HepG2 (cell line): ENCODE measurements around the gene NAT14. TPM values are rescaled to one million over a fixed set of nuclear protein-coding genes. Genes with fewer than 3 reads are reported as not detected.

Experiments used
- AHDC1 ChIP-seq: sonication (generic); formaldehyde crosslinking; IDR thresholded peaks from 2 replicates; pipeline ENCODE4 v1.5.1; 2020; ENCODE audit warnings: mild to moderate bottlenecking, missing genetic modification reagents, borderline replicate concordance
- ATF4 ChIP-seq, 2 experiments: fragments of 450-650 bp in 1 of 2; sonication (generic) in 1 of 2; formaldehyde crosslinking; IDR thresholded peaks; 2 replicates each; pipeline versions ENCODE4 v1.5.0 to v1.8.0; 2020 to 2022; ENCODE audit warnings: mild to moderate bottlenecking in 1 of 2, missing genetic modification reagents in 1 of 2
- CCDC6 ChIP-seq: sonication (generic); formaldehyde crosslinking; IDR thresholded peaks from 2 replicates; pipeline ENCODE4 v1.8.1; 2022; ENCODE audit warnings: mild to moderate bottlenecking, missing genetic modification reagents, moderate library complexity
- CREB1 ChIP-seq, 2 experiments: fragments of 450-650 bp in 1 of 2; IDR thresholded peaks; 2 replicates each; pipeline ENCODE4 v1.6.1; 2016 to 2017; ENCODE audit warnings: control low read depth in 1 of 2, mild to moderate bottlenecking in 1 of 2, missing compliant biosample characterization in 1 of 2, missing genetic modification characterization in 1 of 2
- GABPA ChIP-seq, 2 experiments: IDR thresholded peaks; 2 replicates each; pipeline ENCODE4 v1.6.1; 2011 to 2016; ENCODE audit warnings: low read depth in 2 of 2, low read length in 1 of 2, missing biosample characterization in 1 of 2, missing genetic modification characterization in 1 of 2
- HNF1A ChIP-seq, 2 experiments: sonication (generic) in 1 of 2; formaldehyde crosslinking in 1 of 2; IDR thresholded peaks; 2 replicates each; pipeline versions ENCODE4 v1.4.0 to v1.6.1; 2016 to 2020; ENCODE audit warnings: borderline replicate concordance in 1 of 2, low read depth in 1 of 2, mild to moderate bottlenecking in 1 of 2, missing genetic modification reagents in 1 of 2
- MAZ ChIP-seq, 2 experiments: sonication (generic) in 1 of 2; formaldehyde crosslinking in 1 of 2; IDR thresholded peaks; 2 replicates each; pipeline versions ENCODE4 v1.5.0 to v1.6.1; 2012 to 2020; ENCODE audit warnings: low read depth in 2 of 2, mild to moderate bottlenecking in 2 of 2, borderline replicate concordance in 1 of 2, improper control_type of control experiment in 1 of 2, low read length in 1 of 2, missing genetic modification reagents in 1 of 2, moderate library complexity in 1 of 2
- NBN ChIP-seq: fragments of 450-650 bp; conservative IDR thresholded peaks from 2 replicates; pipeline ENCODE4 v1.6.1; 2017
- PHF21A ChIP-seq: sonication (generic); formaldehyde crosslinking; IDR thresholded peaks from 2 replicates; pipeline ENCODE4 v1.5.0; 2020; ENCODE audit warnings: mild to moderate bottlenecking, missing genetic modification reagents
- RELA ChIP-seq: sonication (generic); formaldehyde crosslinking; IDR thresholded peaks from 2 replicates; pipeline ENCODE4 v1.4.0; 2020; ENCODE audit warnings: missing genetic modification reagents
- SOX13 ChIP-seq, 3 experiments: fragments of 450-650 bp in 1 of 3; sonication (generic) in 1 of 3; formaldehyde crosslinking in 1 of 3; IDR thresholded peaks in 2 of 3; conservative IDR thresholded peaks in 1 of 3; 2 replicates each; pipeline versions ENCODE4 v1.5.0 to v1.6.1; 2016 to 2020; ENCODE audit warnings: antibody characterized with exemption in 1 of 3, mild to moderate bottlenecking in 1 of 3, missing compliant biosample characterization in 1 of 3, missing genetic modification reagents in 1 of 3, moderate library complexity in 1 of 3
- YY1 ChIP-seq: IDR thresholded peaks from 2 replicates; pipeline ENCODE4 v1.6.1; 2011; ENCODE audit warnings: low read length, low read depth, moderate library complexity, mild to moderate bottlenecking; ENCODE audit not compliant: insufficient read depth, insufficient replicate concordance
- ZNF83 ChIP-seq: sonication (generic); formaldehyde crosslinking; IDR thresholded peaks from 2 replicates; pipeline ENCODE4 v1.4.0; 2020; ENCODE audit warnings: missing genetic modification reagents, mild to moderate bottlenecking, borderline replicate concordance
- polyA plus RNA-seq, 8 experiments: library from polyadenylated mRNA; depleted of rRNA in 3 of 8; stranded (reverse) in 7 of 8; unstranded in 1 of 8; fragments of >200 nt; fragmentation: Illumina TruSeq in 4 of 8; extraction: Trizol in 4 of 8; gene quantifications; 2 replicates each; pipeline versions ENCODE4 v1.2.1 to v1.2.3, GENCODE V29; 2011 to 2016; ENCODE audit warnings: low read depth in 4 of 8, missing spikeins in 1 of 8, mixed read lengths in 1 of 8; ENCODE audit not compliant: insufficient read depth in 1 of 8
- total RNA-seq, 5 experiments: library from RNA; depleted of rRNA; stranded (reverse); fragments of >200 nt; fragmentation: Illumina TruSeq; extraction: Trizol; gene quantifications; 2 replicates each; pipeline ENCODE4 v1.2.3, GENCODE V29; 2016; ENCODE audit warnings: low read depth in 1 of 5

Gene NAT14
- total and polyA plus RNA-seq, 2 of the 13 experiments (the other 11 are each of a cell fraction or from before 2014, with no cell fraction given) = 20.7 to 22.3 TPM

- TF ChIP-seq ZNF83 (no peak), CREB1 (IDR thresholded peaks at IDR 0.05) (no peak), CREB1 (CRISPR knock-in tag; IDR thresholded peaks at IDR 0.05) (peak; percentile 7; the same call in 1 of the 2 replicates), PHF21A (CRISPR knock-in tag) (peak; percentile 5), HNF1A (IDR thresholded peaks at IDR 0.05; ENCODE audit: low read depth) (0 out of 2 replicates have a peak, but pooled peaks have one; percentile 13), HNF1A (CRISPR knock-in tag; IDR thresholded peaks at IDR 0.05; ENCODE audit: borderline replicate concordance) (no peak), RELA (CRISPR knock-in tag) (no peak), YY1 (peak; percentile 79), AHDC1 (peak; percentile 17; the same call in 1 of the 2 replicates), GABPA (IDR thresholded peaks at IDR 0.05; ENCODE audit: low read depth, low read length) (0 out of 2 replicates have a peak, but pooled peaks have one; percentile 14), GABPA (CRISPR knock-in tag; IDR thresholded peaks at IDR 0.05; ENCODE audit: low read depth) (no peak), SOX13 (IDR thresholded peaks at IDR 0.05) (no peak), SOX13 (CRISPR knock-in tag; conservative IDR thresholded peaks at IDR 0.05 in 1 of 2, IDR thresholded peaks at IDR 0.05 in 1 of 2) (no peak), ATF4 (CRISPR knock-in tag; IDR thresholded peaks at IDR 0.05) (0 out of 4 replicates have a peak, but pooled peaks of 1 of the 2 experiments have one; percentile 30), CCDC6 (CRISPR knock-in tag) (0 out of 2 replicates have a peak, but pooled peaks have one; percentile 26), MAZ (IDR thresholded peaks at IDR 0.05; ENCODE audit: borderline replicate concordance, low read depth, low read length) (0 out of 2 replicates have a peak, but pooled peaks have one; percentile 51), MAZ (CRISPR knock-in tag; IDR thresholded peaks at IDR 0.05; ENCODE audit: low read depth) (peak; percentile 48; the same call in 1 of the 2 replicates), NBN (no peak)
These were observed 24.2 kb upstream of the NAT14 start (continued) for GRCh38 chr19:55460670-55461258.
